Measurements from ENCODE around the gene WASHC4.

WASHC4 gene, protein sequence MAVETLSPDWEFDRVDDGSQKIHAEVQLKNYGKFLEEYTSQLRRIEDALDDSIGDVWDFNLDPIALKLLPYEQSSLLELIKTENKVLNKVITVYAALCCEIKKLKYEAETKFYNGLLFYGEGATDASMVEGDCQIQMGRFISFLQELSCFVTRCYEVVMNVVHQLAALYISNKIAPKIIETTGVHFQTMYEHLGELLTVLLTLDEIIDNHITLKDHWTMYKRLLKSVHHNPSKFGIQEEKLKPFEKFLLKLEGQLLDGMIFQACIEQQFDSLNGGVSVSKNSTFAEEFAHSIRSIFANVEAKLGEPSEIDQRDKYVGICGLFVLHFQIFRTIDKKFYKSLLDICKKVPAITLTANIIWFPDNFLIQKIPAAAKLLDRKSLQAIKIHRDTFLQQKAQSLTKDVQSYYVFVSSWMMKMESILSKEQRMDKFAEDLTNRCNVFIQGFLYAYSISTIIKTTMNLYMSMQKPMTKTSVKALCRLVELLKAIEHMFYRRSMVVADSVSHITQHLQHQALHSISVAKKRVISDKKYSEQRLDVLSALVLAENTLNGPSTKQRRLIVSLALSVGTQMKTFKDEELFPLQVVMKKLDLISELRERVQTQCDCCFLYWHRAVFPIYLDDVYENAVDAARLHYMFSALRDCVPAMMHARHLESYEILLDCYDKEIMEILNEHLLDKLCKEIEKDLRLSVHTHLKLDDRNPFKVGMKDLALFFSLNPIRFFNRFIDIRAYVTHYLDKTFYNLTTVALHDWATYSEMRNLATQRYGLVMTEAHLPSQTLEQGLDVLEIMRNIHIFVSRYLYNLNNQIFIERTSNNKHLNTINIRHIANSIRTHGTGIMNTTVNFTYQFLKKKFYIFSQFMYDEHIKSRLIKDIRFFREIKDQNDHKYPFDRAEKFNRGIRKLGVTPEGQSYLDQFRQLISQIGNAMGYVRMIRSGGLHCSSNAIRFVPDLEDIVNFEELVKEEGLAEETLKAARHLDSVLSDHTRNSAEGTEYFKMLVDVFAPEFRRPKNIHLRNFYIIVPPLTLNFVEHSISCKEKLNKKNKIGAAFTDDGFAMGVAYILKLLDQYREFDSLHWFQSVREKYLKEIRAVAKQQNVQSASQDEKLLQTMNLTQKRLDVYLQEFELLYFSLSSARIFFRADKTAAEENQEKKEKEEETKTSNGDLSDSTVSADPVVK
- 117 reads per million, percentile 85 among the genes with 10 or more reads in this experiment for total RNA-seq

DNA sequence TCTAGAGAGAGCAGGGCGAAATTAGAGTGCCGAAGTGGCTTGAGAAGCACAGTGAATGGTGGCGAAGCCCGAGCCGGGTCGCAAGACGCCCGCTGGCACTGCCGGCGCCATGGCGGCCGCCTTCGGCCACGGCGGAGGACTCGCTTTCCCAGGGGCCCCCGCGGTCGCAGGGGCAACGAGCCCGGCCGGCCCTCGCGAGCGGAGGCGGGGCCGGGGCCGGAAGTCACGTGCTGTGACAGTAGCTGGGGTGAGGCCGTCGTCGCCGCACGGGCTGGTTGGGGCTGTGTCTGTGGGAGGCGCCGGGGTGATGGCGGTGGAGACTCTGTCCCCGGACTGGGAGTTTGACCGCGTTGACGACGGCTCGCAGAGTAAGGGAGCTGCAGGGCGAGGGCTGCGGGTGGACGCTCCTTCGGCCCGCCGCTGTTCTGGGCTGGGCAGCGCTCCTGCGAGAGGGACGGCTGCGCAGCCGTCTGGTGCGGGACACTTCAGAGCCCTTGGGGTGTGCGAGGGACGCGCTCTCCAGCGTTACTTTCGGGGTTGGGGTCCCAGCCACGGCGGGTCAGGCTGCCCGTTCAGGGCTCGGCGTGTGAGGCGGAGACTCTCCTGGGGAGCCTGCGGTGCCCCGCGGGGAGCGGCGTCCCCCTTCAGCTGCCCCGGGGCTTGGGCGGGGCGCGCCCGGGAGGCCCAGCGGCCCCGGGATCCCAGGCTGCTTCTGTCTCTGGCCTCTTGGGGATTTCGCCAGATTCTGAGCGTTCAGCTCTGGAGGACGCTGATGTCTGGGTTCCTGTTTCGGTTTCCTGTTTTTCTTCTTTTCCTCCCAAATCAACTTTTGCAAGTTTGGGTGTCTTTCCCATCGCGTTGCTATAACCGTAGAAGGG is at the start of gene WASHC4:
TSS of gene WASHC4 (plus strand) at position 238 of the 878 bp plus-strand sequence. CDS start at position 308, 70 bp downstream.
- DNase-seq = peak; percentile 91

DNA sequence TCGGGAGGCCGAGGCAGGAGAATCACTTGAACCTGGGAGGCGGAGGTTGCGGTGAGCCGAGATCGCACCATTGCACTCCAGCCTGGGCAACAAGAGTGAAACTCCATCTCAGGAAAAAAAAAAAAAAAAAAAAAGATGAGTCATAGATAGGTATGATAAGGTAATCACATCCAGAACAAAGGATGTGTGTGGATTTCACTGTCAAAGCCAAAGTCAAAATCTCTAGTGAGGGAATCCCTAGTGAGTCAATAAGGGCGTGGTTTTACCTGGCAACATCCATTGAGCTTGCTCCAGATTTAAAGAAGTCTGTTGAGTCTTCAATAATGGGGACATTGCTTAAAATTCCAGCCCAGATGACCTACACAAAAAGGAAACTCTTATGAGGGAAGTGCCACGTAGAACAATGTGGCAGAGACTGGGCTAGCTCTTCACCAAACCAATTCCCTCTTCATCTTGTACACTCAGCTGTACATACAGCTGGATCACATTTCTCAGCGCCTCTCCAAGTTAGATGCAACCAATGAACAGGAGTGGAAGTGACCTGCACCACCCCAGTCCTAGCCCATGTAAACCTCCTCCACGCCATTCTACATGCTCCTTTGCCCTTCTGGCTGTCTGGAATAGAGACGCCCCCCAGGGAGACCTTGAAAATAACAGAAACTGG is 46.7 kb upstream of the WASHC4 start:
- no peak for DNase-seq

DNA sequence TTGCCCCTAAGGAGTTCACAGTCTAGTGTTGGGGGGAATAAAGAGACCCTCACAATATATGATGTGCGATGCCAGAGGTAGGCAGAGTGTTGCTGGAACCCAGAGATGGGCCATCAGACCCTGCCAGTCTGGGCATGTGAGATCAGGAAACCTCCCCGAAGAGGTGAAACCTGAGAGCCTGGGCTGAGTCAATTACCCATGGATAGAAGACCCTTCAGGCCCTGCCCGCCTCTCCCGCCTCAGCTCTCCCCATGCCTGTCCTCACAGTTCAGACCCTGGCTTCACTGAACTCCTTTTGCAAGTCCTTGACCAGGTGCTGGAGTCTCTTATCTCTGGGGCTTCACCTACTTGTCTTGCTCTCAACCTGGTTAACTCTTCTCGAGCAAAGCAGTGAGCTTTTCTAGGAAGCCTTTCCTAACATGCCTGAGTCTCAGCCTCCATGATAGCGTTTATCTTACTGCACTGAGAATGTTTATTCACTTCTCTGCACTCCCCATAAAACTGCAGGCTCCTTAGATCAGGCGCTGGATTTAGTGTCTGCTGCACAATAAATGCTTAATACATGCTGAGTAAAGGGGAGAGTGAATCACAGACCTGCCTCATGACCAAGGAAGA is 42.9 kb upstream of the WASHC4 start:
- DNase-seq = no peak

DNA sequence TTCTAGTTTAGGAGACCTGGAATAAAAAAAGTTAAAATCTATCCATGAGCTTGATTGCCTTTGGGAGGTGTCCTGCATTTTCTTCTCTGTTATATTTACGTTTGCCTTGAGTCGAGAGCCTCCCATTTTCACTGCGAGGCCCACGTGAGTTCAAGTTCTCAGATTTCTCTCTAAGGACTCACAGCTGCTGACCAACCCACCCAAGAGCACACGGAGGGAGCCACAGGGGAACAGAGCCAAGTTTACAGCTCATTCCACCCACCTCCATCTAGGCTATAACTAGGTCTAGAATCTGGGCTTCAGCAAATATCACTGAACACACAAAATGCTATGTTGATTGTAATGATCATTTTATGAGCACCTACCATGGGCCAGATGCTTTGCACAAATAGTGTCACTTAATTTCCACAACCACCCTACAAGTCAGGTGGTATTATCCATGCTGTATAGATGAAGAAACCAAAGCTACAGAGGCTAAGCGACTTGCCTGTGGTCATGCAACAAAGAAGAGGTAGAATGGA is 40.0 kb upstream of the WASHC4 start:
- DNase-seq = no peak

DNA sequence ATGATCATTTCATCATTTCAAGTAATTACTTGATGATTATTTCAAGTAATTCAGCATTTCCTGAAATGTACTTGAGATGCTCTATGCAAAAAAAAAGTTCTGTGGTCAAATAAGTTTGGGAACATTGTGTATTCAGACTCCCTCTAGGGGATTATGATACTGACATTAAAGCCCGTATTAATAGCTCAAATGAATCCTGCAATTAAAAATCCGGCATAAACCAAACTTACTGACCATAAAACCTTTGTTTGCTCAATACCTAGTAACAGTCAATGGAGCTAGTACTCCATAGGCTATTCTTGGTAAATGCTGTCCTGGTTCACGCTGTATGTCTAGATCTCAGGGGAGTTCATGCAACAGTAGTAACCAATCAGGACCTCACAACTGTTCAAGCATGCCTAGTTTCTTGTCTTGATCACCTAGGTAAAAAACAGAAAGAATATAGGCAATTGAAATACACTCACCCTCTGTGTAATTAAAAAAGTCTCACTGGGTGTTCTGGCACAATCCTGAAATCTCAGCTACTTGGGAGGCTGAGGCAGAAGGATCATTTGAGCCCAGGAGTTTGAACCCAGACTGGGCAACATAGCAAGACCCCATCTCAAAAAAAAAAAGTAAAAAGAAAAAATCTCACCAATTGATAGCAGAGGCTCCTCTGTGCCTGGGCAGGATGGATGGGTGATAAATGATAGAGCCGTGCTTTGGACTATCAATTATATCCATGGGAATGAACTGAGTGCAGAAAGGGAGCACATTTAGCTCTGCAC is 37.4 kb upstream of the WASHC4 start:
- no peak for DNase-seq

DNA sequence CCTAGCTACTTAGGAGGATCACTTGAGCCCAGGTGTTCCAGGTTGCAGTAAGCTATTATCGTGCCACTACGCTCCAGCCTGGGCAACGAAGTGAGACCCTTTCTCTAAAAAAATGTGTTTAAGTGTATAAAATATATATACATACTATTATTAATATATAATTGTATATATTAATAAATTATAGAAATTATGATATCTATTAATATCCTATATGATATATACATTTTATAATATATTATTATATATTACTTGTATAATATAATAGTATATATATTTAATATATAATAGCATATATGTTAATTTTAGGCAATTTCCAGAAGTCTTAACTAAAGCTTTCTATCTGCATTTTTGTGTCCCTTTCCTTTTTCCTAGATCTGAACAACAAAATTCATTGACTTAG is 35.5 kb upstream of the WASHC4 start:
- DNase-seq = no peak

DNA sequence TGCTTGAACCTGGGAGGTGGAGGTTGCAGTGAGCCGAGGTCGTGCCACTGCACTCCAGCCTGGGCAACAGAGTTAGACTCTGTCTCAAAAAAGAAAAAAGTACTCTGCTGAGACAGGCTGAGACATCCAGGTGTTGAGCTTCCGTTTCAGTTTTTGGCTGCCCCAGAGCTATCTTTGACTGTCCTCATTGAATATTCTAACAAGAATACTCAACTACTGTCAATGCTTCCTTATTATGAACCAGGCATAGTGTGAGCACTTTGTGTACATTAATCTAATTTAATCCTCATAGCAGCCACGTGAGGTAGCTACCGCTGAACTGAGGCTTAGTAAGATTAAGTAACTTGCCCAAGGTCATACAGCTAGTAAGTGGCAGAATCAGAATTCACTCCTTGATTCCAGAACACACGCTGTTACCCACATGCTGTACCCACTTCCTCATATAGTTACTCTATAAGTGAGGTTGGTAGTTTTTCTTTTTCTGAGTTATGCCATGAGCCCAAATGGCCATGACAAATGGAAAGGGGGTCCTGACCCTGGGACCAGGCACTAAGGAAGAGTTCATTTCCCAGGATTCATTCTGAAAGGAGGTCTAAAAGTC is 34.5 kb upstream of the WASHC4 start:
- no peak for DNase-seq

DNA sequence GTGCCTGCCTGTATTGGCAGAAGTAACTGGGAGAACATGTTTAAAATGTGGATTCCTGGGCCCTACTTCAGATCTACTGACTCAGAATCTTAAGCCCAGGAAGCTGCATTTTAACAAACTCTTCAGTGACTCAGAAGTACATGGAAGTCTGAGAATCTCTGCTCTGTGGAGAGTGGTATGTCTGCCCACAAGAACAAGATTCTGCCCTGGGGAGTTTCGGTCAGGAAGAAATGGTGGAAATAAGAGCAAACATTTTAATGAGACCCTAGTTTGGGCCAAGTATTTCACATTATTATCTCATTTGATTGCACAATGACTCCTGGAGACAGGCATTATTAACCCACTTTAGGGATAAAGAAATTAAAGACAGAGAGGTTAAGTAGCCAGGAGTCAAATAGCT is 31.4 kb upstream of the WASHC4 start:
- DNase-seq = no peak

DNA sequence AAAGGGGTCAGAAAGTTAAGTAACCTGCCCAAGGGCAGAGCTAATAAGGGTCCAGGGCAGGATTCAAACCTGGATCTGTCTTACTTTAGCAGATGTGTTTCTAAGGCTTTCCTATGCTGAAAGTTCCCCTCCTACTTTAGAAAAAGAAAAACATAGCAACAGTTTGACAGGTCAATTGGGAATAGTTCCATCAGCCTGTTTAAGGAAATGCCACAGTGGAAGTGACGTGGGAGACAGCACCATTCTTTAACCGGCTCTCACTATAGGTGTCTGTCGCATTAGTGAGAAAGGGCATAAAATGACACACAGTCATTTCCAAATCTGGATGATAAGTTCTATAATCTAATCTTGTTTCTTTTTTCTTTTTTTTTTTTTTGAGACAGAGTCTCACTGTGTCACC is 30.6 kb upstream of the WASHC4 start:
- no peak for DNase-seq

DNA sequence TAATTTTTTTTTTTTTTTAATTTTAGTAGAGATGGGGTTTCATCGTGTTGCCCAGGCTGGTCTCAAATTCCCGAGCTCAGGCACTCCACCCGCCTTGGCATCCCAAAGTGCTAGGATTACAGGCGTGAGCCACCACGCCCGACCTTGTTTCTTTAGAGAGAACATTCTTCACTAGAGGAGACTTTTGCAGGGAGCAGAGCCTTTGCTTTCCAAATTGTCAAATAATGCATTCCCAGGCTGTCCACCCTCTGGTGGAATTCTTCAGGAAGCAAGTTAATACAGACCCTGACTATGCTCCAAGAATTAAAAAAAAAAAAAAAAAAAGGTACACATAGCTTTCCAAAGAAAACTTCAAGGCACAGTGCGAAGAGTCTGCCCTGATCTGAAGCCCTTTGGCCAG is 30.1 kb upstream of the WASHC4 start:
- no peak for DNase-seq

DNA sequence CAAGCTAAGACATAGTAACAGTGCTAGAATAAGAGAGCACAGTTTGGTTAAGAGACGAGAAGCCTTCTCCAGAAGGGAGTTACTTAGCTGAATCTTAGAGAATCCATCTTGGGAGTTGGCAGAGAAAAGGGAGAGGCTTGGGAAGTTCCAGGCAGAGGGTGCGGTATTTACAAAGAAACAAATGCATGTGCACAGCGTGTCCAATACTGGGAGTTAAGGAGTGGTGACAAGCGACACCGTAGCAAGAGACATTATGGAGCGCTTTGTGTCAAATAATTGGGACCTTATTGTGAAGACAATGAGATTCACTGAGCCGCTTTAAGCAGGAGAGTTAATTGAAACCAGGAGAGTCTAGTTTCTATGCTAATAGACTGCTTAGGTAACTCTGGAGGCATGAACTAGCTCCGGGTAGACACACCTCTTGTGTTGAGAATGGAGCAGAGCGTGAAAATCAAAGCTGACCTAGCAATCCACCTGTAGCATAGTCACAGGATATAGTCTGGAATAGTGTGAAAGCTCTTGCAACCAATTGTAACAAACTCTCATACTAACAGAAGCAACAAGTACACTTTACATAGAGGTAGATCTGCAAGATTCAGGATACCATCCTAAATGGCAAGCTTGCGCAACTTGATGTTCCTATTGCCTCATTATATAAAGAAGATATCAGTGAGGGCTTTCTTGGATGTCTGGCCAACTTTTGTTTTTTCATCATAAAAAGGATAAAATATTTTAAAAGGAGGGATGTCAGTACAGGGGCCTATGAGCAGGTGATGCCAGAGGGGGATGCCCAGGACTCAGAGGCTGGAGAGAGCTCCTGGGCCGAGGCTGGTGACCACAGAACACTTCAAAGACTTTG is 28.6 kb upstream of the WASHC4 start:
- DNase-seq = no peak

DNA sequence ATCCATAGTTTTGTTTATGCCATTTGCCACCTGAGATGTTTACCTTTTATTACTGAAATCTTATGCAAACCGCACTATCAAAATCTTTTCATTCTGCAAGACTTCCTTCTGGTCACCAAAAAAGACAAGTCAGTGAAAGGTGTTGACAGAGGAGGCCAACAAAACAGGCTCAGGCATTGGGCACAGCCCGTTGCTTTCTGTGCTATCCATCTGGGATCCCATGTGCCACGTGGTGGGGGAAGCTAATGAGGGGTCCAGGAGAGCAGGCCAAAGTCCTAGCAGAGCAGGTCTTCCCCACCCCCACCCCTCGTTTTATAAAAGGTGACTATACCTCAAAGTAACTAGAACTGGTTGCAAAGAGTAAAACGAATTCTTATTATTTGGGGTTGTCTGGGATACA is 24.5 kb upstream of the WASHC4 start:
- no peak for DNase-seq

DNA sequence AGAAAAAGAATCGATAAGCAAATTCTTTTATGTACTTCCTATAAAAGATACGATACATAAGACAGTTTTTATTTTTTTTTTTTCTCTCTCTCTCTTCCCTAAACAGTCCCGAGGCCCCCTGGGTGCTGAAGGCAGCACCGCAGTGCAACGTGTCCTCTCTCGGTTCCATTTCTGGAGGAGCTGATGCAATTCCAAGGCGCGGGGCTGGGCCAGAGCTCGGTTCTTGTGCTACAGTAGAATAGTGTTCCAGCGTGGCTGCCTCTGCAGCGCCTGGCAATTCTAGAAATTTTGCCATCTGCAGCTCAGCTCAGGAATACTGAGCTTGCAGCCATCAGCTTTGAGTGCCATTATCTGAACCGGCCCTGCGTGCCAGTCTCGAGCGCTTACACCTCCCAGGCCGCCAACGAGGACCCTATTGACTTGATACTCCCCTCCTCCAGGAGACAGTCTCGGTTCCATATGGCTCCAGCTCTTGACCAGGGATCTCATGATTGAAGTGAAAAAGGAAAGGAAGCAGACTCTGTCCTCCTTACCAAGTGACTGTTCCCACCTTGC is 23.9 kb upstream of the WASHC4 start:
- DNase-seq = no peak

DNA sequence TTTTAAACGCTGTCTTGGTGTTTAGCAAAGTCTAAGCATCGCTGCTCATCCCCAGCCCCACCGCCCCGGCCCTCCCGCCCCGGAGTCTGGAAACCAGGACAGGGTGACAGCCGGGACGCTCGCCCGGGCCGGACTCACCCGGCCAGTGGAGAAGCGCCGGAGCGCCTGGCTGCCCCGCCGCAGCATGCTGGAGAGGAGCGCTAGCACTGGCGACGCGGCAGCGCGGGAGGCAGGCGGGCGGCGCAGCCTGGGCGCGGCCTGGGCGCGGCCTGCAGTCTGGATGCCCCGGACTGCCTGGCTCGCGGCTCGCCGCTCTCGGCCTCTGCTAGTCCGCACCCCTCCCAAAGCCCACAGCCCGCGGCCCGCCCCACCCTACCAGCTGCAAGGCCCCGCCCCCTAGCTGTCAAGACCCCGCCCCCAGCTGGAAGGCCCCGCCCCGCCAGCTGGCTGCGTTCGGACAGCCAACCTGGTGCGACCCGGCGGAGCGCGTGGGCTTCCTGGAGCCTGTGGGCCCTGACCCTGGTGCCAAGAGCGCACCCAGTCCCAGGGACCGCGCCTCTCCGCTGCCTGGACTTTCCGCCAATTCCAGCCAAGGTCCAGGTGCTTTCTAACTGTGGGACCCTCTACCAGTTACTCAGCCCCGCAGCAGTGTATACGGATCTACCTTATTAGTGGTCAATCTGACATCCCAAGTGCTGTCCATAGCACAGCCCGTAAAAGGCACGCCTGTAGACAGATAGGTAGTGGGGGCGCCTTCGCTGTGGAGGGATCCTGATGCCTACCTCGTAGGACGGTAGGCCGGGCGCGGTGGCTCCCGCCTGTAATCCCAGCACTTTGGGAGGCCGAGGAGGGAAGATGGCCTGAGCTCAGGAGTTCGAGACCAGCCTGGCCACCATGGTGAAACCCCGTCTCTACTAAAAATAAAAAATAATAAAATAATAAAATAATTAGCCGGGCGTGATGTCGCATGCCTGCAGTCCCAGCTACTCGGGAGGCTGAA is 23.0 kb upstream of the WASHC4 start, which contains the start of gene ALDH1L2:
TSS of gene ALDH1L2 (minus strand) at position 208 of the 1,000 bp plus-strand sequence. CDS start at position 186, 22 bp downstream.
- peak; percentile 7 for DNase-seq

DNA sequence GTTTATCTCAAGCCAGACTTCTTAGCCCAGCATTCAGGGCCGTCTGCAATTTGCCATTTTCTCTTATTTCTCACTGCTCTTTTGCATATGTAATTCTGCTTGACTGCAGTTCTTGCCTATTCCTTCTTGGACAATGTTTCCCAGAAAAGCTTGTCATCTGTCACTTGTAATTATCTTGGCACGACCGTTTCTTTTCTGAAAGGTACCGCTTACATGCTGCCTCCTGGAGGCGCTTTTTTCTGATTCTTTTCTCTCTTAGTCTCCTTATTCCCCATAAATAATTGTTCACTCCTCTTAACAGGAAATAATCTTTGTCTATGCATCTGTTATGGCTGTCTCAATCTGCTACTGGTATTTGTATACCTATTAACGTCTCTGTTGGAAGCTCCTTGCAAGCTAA is 22.0 kb upstream of the WASHC4 start:
- no peak for DNase-seq

DNA sequence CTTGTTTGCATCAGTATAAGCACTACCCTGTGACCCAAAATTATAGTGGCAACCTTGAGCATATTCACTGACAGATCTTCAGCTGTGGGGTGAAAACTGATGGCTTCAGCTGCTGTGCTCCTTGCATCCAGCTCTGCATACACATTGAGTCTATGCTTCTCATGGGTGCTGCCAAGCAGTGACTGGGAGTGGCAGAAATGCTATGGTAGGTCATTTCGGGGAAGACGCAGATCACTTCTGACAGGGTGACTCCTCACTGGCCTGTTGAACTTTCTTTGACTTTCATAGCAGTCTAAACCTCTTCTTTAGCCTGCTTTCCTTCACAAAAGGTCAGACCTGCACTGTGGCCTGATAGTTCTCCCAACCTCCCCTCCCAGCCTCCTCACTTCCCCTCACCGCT is 17.7 kb upstream of the WASHC4 start:
- no peak for DNase-seq

DNA sequence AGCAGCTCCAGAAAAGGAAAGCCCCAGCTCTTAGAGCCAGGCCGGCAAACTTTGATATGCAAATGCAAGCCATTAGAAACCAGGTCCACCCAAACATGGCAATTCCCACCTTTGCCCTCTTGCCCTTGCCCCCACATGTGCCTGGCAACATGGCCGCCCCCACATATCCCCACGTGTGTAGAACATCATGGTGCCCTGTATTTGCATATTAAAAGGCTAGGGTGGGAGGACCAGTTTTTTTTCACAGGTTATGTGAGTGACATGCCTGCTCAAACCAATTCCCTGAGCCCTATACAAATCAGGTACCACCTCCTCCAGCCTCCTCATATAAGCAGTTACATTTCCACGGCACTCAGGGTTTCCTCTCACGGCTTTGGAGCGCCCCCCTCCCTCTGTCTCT is 17.2 kb upstream of the WASHC4 start:
- DNase-seq = no peak
